ENCODE measurements around the gene GSTM3.

GRCh38 chr1:109756848-109757521 is 16.1 kb upstream of the GSTM3 start:
- TF ChIP-seq, protein P1, sequence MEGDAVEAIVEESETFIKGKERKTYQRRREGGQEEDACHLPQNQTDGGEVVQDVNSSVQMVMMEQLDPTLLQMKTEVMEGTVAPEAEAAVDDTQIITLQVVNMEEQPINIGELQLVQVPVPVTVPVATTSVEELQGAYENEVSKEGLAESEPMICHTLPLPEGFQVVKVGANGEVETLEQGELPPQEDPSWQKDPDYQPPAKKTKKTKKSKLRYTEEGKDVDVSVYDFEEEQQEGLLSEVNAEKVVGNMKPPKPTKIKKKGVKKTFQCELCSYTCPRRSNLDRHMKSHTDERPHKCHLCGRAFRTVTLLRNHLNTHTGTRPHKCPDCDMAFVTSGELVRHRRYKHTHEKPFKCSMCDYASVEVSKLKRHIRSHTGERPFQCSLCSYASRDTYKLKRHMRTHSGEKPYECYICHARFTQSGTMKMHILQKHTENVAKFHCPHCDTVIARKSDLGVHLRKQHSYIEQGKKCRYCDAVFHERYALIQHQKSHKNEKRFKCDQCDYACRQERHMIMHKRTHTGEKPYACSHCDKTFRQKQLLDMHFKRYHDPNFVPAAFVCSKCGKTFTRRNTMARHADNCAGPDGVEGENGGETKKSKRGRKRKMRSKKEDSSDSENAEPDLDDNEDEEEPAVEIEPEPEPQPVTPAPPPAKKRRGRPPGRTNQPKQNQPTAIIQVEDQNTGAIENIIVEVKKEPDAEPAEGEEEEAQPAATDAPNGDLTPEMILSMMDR (IDR thresholded peaks at IDR 0.05) = no peak
- no peak for TF ChIP-seq POLR2AphosphoS5 (IDR thresholded peaks at IDR 0.05)

Measured in stomach (tissue), 4 donors.